Caco-2 (cell line): Measurements from ENCODE around the gene PDE7B. TPM values are rescaled to one million over a fixed set of nuclear protein-coding genes. Genes with fewer than 3 reads are reported as not detected.

Experiments used
- BruUV-seq: library from RNA; stranded (reverse); fragments of 400-500 nt; replicated peaks from 2 replicates; lab custom pipeline; 2021; lab: Mats Ljungman, UMichigan
- CTCF ChIA-PET: fragments of 300-600 bp; sonication (Branson Sonifier 250); formaldehyde crosslinking; loops from one replicate; lab custom pipeline; 2022; ENCODE audit warnings: antibody characterized with exemption; lab: Charles Lee
- POLR2A ChIA-PET: fragments of 300-600 bp; sonication (Branson Sonifier 250); formaldehyde crosslinking; loops from one replicate; lab custom pipeline; 2022; ENCODE audit warnings: antibody characterized with exemption; lab: Charles Lee
- DNase-seq, 2 experiments: peaks; one replicate each; pipeline versions ENCODE4 v3.0.0 to v3.0.0-alpha.2; 2020 to 2022
- H3K27me3 ChIP-seq: replicated peaks from 2 replicates; pipeline ENCODE4 v1.6.0; 2011; ENCODE audit warnings: low read length; ENCODE audit not compliant: control insufficient read depth, insufficient read depth
- H3K36me3 ChIP-seq: 2 replicates; pipeline ENCODE4 v1.5.1; 2011; ENCODE audit warnings: low read length; ENCODE audit not compliant: control insufficient read depth, insufficient read depth
- H3K4me1 ChIP-seq: fragments of 250-450 bp; sonication (Bioruptor Pico); 2 replicates; pipeline ENCODE4 v1.5.1; 2020; ENCODE audit warnings: mild to moderate bottlenecking
- H3K4me3 ChIP-seq: 2 replicates; pipeline ENCODE4 v1.5.1; 2011; ENCODE audit warnings: low read depth, mild to moderate bottlenecking, control low read depth, low read length
- H3K9me3 ChIP-seq: fragments of 250-450 bp; sonication (Bioruptor Pico); 2 replicates; pipeline ENCODE4 v1.5.1; 2020; ENCODE audit warnings: mild to moderate bottlenecking, moderate library complexity
- H3K27ac Mint-ChIP-seq: one replicate; pipeline ENCODE4 v1.8.0; 2022; ENCODE audit warnings: mixed read lengths; ENCODE audit not compliant: unreplicated experiment
- H3K27me3 Mint-ChIP-seq: one replicate; pipeline ENCODE4 v1.8.0; 2022; ENCODE audit warnings: mixed read lengths; ENCODE audit not compliant: insufficient read depth, unreplicated experiment
- H3K36me3 Mint-ChIP-seq: one replicate; pipeline ENCODE4 v1.8.0; 2022; ENCODE audit warnings: mild to moderate bottlenecking, mixed read lengths; ENCODE audit not compliant: insufficient read depth, unreplicated experiment
- H3K4me1 Mint-ChIP-seq: one replicate; pipeline ENCODE4 v1.8.0; 2022; ENCODE audit warnings: low read depth, mixed read lengths; ENCODE audit not compliant: unreplicated experiment
- H3K4me3 Mint-ChIP-seq: one replicate; pipeline ENCODE4 v1.8.0; 2022; ENCODE audit warnings: mild to moderate bottlenecking, moderate library complexity, mixed read lengths; ENCODE audit not compliant: unreplicated experiment
- H3K9me3 Mint-ChIP-seq: one replicate; pipeline ENCODE4 v1.8.0; 2022; ENCODE audit warnings: mixed read lengths; ENCODE audit not compliant: unreplicated experiment
- CTCF ChIP-seq, 2 experiments: fragments of 200-600 bp in 1 of 2; IDR thresholded peaks; 1 replicate in 1 of 2; 2 replicates in 1 of 2; pipeline versions ENCODE4 v1.5.1 to v1.8.0; 2011 to 2022; ENCODE audit warnings: antibody characterized with exemption in 1 of 2, control low read depth in 1 of 2, inconsistent platforms in 1 of 2, low read depth in 1 of 2, low read length in 1 of 2, mild to moderate bottlenecking in 1 of 2, moderate library complexity in 1 of 2; ENCODE audit not compliant: insufficient read depth in 1 of 2, severe bottlenecking in 1 of 2, unreplicated experiment in 1 of 2
- intact Hi-C: fragments of 100-400 bp; cut with micrococcal nuclease; formaldehyde crosslinking; loops from one replicate; pipeline ENCODE4 v1.10.0; 2022; ENCODE audit not compliant: unreplicated experiment
- total RNA-seq: library from RNA; stranded (reverse); gene quantifications from 2 replicates; pipeline ENCODE4 v1.2.3, GENCODE V29; 2022

Gene PDE7B
- total RNA-seq, 1 experiment from 2014 or later, result not detected

DNA sequence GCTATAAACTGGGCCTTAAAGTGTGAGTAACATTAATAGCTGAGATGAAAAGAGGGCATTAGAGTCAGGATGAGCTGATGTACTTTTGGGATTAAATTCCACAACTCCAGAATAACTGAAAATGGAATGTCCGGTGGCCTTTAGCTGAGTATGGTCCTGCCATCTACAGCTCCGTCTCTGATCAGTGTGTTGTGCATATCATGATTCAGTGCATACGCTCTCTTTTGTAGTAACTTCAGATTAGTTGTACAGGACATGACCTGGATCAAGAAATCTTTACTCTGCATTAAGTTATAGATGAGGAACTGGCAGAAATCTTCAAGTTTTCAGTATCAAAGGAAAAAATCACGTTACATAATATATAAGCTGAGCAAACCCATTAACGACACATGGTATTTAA, 306.2 kb downstream of the PDE7B start:
- Mint-ChIP-seq H3K27ac (no peak overlapping the region), H3K27me3 (peaks cover 3% of the 10 kb centered on the region), H3K9me3 (no peaks in the 10 kb centered on the region), H3K36me3 (no peaks in the 10 kb centered on the region), H3K4me3 (no peak overlapping the region), H3K4me1 (no peaks in the 10 kb centered on the region)
- no peaks in the 10 kb centered on the region for H3K9me3 ChIP-seq
- ChIA-PET POLR2A (no interaction called here), CTCF (no interaction called here)
- no peaks in the 10 kb centered on the region for H3K27me3 ChIP-seq
- no TSS peak for BruUV-seq
- no peak for DNase-seq
- no peaks in the 10 kb centered on the region for H3K4me1 ChIP-seq
- H3K4me3 ChIP-seq, result no peak overlapping the region
- H3K36me3 ChIP-seq, result no peaks in the 10 kb centered on the region
- intact Hi-C loops, result no loop called here
- TF ChIP-seq CTCF (IDR thresholded peaks at IDR 0.05; ENCODE audit: insufficient read depth in 1 of 2, low read depth in 1 of 2, low read length in 1 of 2, severe bottlenecking in 1 of 2, unreplicated experiment in 1 of 2), result no peak

GRCh38 chr6:136158387-136158821, 306.9 kb downstream of the PDE7B start:
- H3K9me3 ChIP-seq, result no peaks in the 10 kb centered on the region
- H3K4me3 ChIP-seq, result no peak overlapping the region
- no peak for TF ChIP-seq CTCF (IDR thresholded peaks at IDR 0.05; ENCODE audit: insufficient read depth in 1 of 2, low read depth in 1 of 2, low read length in 1 of 2, severe bottlenecking in 1 of 2, unreplicated experiment in 1 of 2)
- Mint-ChIP-seq H3K27ac (no peak overlapping the region), H3K27me3 (peaks cover 3% of the 10 kb centered on the region), H3K36me3 (no peaks in the 10 kb centered on the region), H3K9me3 (no peaks in the 10 kb centered on the region), H3K4me1 (no peaks in the 10 kb centered on the region), H3K4me3 (no peak overlapping the region)
- DNase-seq, result no peak
- POLR2A ChIA-PET, result no interaction called here
- no peaks in the 10 kb centered on the region for H3K4me1 ChIP-seq
- BruUV-seq, result no TSS peak
- no peaks in the 10 kb centered on the region for H3K27me3 ChIP-seq
- intact Hi-C loops, result no loop called here
- no peaks in the 10 kb centered on the region for H3K36me3 ChIP-seq
- CTCF ChIA-PET, result no interaction called here

- CTCF ChIA-PET, result no interaction called here
Measured at GRCh38 chr6:136158971-136159370, 307.5 kb downstream of the PDE7B start.

More at GRCh38 chr6:136158971-136159370, 307.5 kb downstream of the PDE7B start:
- H3K27me3 Mint-ChIP-seq, result peaks cover 3% of the 10 kb centered on the region
- H3K4me3 ChIP-seq, result no peak overlapping the region
- no peak for TF ChIP-seq CTCF (IDR thresholded peaks at IDR 0.05; ENCODE audit: insufficient read depth in 1 of 2, low read depth in 1 of 2, low read length in 1 of 2, severe bottlenecking in 1 of 2, unreplicated experiment in 1 of 2)
- intact Hi-C loops, result no loop called here
- no peak overlapping the region for H3K4me3 Mint-ChIP-seq
- no peaks in the 10 kb centered on the region for H3K4me1 Mint-ChIP-seq
- no peaks in the 10 kb centered on the region for H3K36me3 Mint-ChIP-seq
- no peaks in the 10 kb centered on the region for H3K36me3 ChIP-seq
- POLR2A ChIA-PET, result no interaction called here
- DNase-seq, result no peak
- no peaks in the 10 kb centered on the region for H3K9me3 ChIP-seq
- no peaks in the 10 kb centered on the region for H3K4me1 ChIP-seq
- no peaks in the 10 kb centered on the region for H3K27me3 ChIP-seq
- no peak overlapping the region for H3K27ac Mint-ChIP-seq
- H3K9me3 Mint-ChIP-seq, result no peaks in the 10 kb centered on the region
- BruUV-seq, result no TSS peak
